ENCODE measurements around the gene LEKR1.
A peak's percentile ranks its signal among the peaks of the same experiment; 100 is the strongest.

Gene LEKR1

GRCh38 chr3:157088601-157089454, 262.7 kb downstream of the LEKR1 start:
- peak overlapping the region; percentile 99 for H4K91ac ChIP-seq (ENCODE audit: low read length)
- H2AK5ac ChIP-seq (ENCODE audit: low read length, severe bottlenecking) = no peak overlapping the region
- H2BK12ac ChIP-seq (ENCODE audit: low read length in 2 of 2) = peak overlapping the region in 1 of 2 experiments; percentile 15
- peak overlapping the region in 1 of 2 experiments; percentile 98 for H3K14ac ChIP-seq (ENCODE audit: low read length in 2 of 2)
- H3K4ac ChIP-seq (ENCODE audit: low read depth in 1 of 2, low read length in 2 of 2) = peak overlapping the region; percentile 92 to 99
- H3K4me1 ChIP-seq (ENCODE audit: control insufficient read depth, insufficient read depth, low read depth, low read length) = peaks cover 7% of the 10 kb centered on the region
- H3K4me3 ChIP-seq (ENCODE audit: insufficient read depth in 1 of 2, low read depth in 1 of 2, low read length in 2 of 2) = peak overlapping the region; percentile 58 to 78
- H2BK120ac ChIP-seq (ENCODE audit: low read depth, low read length) = peak overlapping the region; percentile 93
- peak overlapping the region; percentile 92 to 96 for H3K18ac ChIP-seq (ENCODE audit: low read depth in 1 of 2, low read length in 2 of 2)
- under 1% methylated on average over 59 of the region's 59 CpGs for WGBS
- peaks cover 2% of the 10 kb centered on the region for H3K79me1 ChIP-seq (replicated peaks; ENCODE audit: low read length, poor library complexity, severe bottlenecking)
- no peak overlapping the region for H3K23ac ChIP-seq (ENCODE audit: low read length in 2 of 2)
- H3K9ac ChIP-seq (ENCODE audit: low read length) = peak overlapping the region; percentile 95
- peak overlapping the region; percentile 96 for H2BK15ac ChIP-seq (ENCODE audit: low read depth, poor library complexity, severe bottlenecking)
- no peaks in the 10 kb centered on the region for H3K27me3 ChIP-seq (ENCODE audit: control insufficient read depth in 1 of 2, insufficient read depth in 1 of 2, low read length in 2 of 2)
- H2BK5ac ChIP-seq (ENCODE audit: low read depth, low read length, poor library complexity, severe bottlenecking) = peak overlapping the region; percentile 90
- H2AFZ ChIP-seq (ENCODE audit: low read depth, low read length) = peak overlapping the region; percentile 48
- peak overlapping the region; percentile 99 for H3K27ac ChIP-seq (ENCODE audit: low read length, poor library complexity, severe bottlenecking)
- H4K8ac ChIP-seq (ENCODE audit: low read length) = peak overlapping the region; percentile 99
- DNase-seq = peak; percentile 95
- no peaks in the 10 kb centered on the region for H3K36me3 ChIP-seq (ENCODE audit: control insufficient read depth in 1 of 2, insufficient read depth in 2 of 2, low read depth in 1 of 2, low read length in 2 of 2)
- H3K4me2 ChIP-seq (ENCODE audit: low read length, poor library complexity, severe bottlenecking) = peak overlapping the region; percentile 59
- H3K9me3 ChIP-seq (ENCODE audit: control insufficient read depth, low read length) = no peaks in the 10 kb centered on the region

GRCh38 chr3:157089455-157090221, 263.5 kb downstream of the LEKR1 start:
- Histone ChIP-seq H3K18ac (ENCODE audit: low read depth in 1 of 2, low read length in 2 of 2) (peak overlapping the region; percentile 2 to 92), H2BK5ac (ENCODE audit: low read depth, low read length, poor library complexity, severe bottlenecking) (no peak overlapping the region), H3K27ac (ENCODE audit: low read length, poor library complexity, severe bottlenecking) (peak overlapping the region; percentile 73), H2AK5ac (ENCODE audit: low read length, severe bottlenecking) (peak overlapping the region; percentile 57), H2BK15ac (ENCODE audit: low read depth, poor library complexity, severe bottlenecking) (no peak overlapping the region), H2BK12ac (ENCODE audit: low read length in 2 of 2) (peak overlapping the region; percentile 28 to 56), H3K23ac (ENCODE audit: low read length in 2 of 2) (no peak overlapping the region), H3K4me3 (ENCODE audit: insufficient read depth in 1 of 2, low read depth in 1 of 2, low read length in 2 of 2) (peak overlapping the region in 1 of 2 experiments; percentile 78), H3K79me1 (replicated peaks; ENCODE audit: low read length, poor library complexity, severe bottlenecking) (no peaks in the 10 kb centered on the region), H4K91ac (ENCODE audit: low read length) (no peak overlapping the region), H3K27me3 (ENCODE audit: control insufficient read depth in 1 of 2, insufficient read depth in 1 of 2, low read length in 2 of 2) (no peaks in the 10 kb centered on the region), H3K4me2 (ENCODE audit: low read length, poor library complexity, severe bottlenecking) (peak overlapping the region; percentile 59), H3K14ac (ENCODE audit: low read length in 2 of 2) (no peak overlapping the region), H2BK120ac (ENCODE audit: low read depth, low read length) (no peak overlapping the region), H2AFZ (ENCODE audit: low read depth, low read length) (peak overlapping the region; percentile 16), H3K9ac (ENCODE audit: low read length) (peak overlapping the region; percentile 95), H3K36me3 (ENCODE audit: control insufficient read depth in 1 of 2, insufficient read depth in 2 of 2, low read depth in 1 of 2, low read length in 2 of 2) (no peaks in the 10 kb centered on the region), H4K8ac (ENCODE audit: low read length) (peak overlapping the region; percentile 62), H3K9me3 (ENCODE audit: control insufficient read depth, low read length) (no peaks in the 10 kb centered on the region), H3K4me1 (ENCODE audit: control insufficient read depth, insufficient read depth, low read depth, low read length) (peaks cover 10% of the 10 kb centered on the region), H3K4ac (ENCODE audit: low read depth in 1 of 2, low read length in 2 of 2) (peak overlapping the region in 1 of 2 experiments; percentile 5)
- WGBS = 66% methylated on average over 16 of the region's 18 CpGs
- DNase-seq = peak; percentile 63

GRCh38 chr3:157091083-157091833, 265.1 kb downstream of the LEKR1 start:
- H3K36me3 ChIP-seq (ENCODE audit: control insufficient read depth in 1 of 2, insufficient read depth in 2 of 2, low read depth in 1 of 2, low read length in 2 of 2) = no peaks in the 10 kb centered on the region
- H3K27ac ChIP-seq (ENCODE audit: low read length, poor library complexity, severe bottlenecking) = no peak overlapping the region
- H3K4ac ChIP-seq (ENCODE audit: low read depth in 1 of 2, low read length in 2 of 2) = no peak overlapping the region
- no peak overlapping the region for H2AK5ac ChIP-seq (ENCODE audit: low read length, severe bottlenecking)
- no peaks in the 10 kb centered on the region for H3K27me3 ChIP-seq (ENCODE audit: control insufficient read depth in 1 of 2, insufficient read depth in 1 of 2, low read length in 2 of 2)
- 84% methylated on average over 3 of the region's 4 CpGs for WGBS
- H2BK120ac ChIP-seq (ENCODE audit: low read depth, low read length) = no peak overlapping the region
- no peak overlapping the region for H3K14ac ChIP-seq (ENCODE audit: low read length in 2 of 2)
- H2BK5ac ChIP-seq (ENCODE audit: low read depth, low read length, poor library complexity, severe bottlenecking) = no peak overlapping the region
- H4K8ac ChIP-seq (ENCODE audit: low read length) = no peak overlapping the region
- peaks cover 12% of the 10 kb centered on the region for H3K4me1 ChIP-seq (ENCODE audit: control insufficient read depth, insufficient read depth, low read depth, low read length)
- DNase-seq = no peak
- no peak overlapping the region for H3K9ac ChIP-seq (ENCODE audit: low read length)
- no peaks in the 10 kb centered on the region for H3K79me1 ChIP-seq (replicated peaks; ENCODE audit: low read length, poor library complexity, severe bottlenecking)
- H3K9me3 ChIP-seq (ENCODE audit: control insufficient read depth, low read length) = no peaks in the 10 kb centered on the region
- H2AFZ ChIP-seq (ENCODE audit: low read depth, low read length) = no peak overlapping the region
- no peak overlapping the region for H2BK12ac ChIP-seq (ENCODE audit: low read length in 2 of 2)
- H3K23ac ChIP-seq (ENCODE audit: low read length in 2 of 2) = no peak overlapping the region
- no peak overlapping the region for H3K18ac ChIP-seq (ENCODE audit: low read depth in 1 of 2, low read length in 2 of 2)
- no peak overlapping the region for H2BK15ac ChIP-seq (ENCODE audit: low read depth, poor library complexity, severe bottlenecking)
- no peak overlapping the region for H4K91ac ChIP-seq (ENCODE audit: low read length)
- H3K4me3 ChIP-seq (ENCODE audit: insufficient read depth in 1 of 2, low read depth in 1 of 2, low read length in 2 of 2) = no peak overlapping the region
- H3K4me2 ChIP-seq (ENCODE audit: low read length, poor library complexity, severe bottlenecking) = no peak overlapping the region

Measured in mesenchymal stem cell (in vitro differentiated cells and primary cell).